ENCODE measurements around the gene GALNT9.

GRCh38 chr12:132342251-132343227 is 13.2 kb upstream of the GALNT9 start:
- TF ChIP-seq EZH2phosphoT487 (IDR thresholded peaks at IDR 0.05; ENCODE audit: insufficient read depth, low read depth) (no peak), EZH2 (IDR thresholded peaks at IDR 0.05; ENCODE audit: insufficient read depth, poor library complexity, severe bottlenecking) (no peak)
